Stimulated activated naive CD8-positive, alpha-beta T cell treated with anti-CD3 and anti-CD28 coated beads, Interleukin-15, Interleukin-2, amounts not matched to agents 100 ng/mL and 50 ng/mL, for 24 hours (primary cell): ENCODE data around the gene FHAD1.

Source experiments
- H3K27ac Mint-ChIP-seq: one replicate; pipeline ENCODE4 v1.8.0; 2021; ENCODE audit warnings: mild to moderate bottlenecking, mixed read lengths
- H3K27me3 Mint-ChIP-seq: one replicate; pipeline ENCODE4 v1.8.0; 2021; ENCODE audit warnings: mixed read lengths
- H3K36me3 Mint-ChIP-seq: one replicate; pipeline ENCODE4 v1.8.0; 2021; ENCODE audit warnings: low read depth, mixed read lengths
- H3K4me1 Mint-ChIP-seq: one replicate; pipeline ENCODE4 v1.8.0; 2021; ENCODE audit warnings: low read depth, mixed read lengths
- H3K4me3 Mint-ChIP-seq: one replicate; pipeline ENCODE4 v1.8.0; 2021; ENCODE audit warnings: mild to moderate bottlenecking, mixed read lengths
- H3K9me3 Mint-ChIP-seq: one replicate; pipeline ENCODE4 v1.8.0; 2021; ENCODE audit warnings: mixed read lengths

The FHAD1 gene

GRCh38 chr1:15311122-15311822 is 64.2 kb downstream of the FHAD1 start:
- no peaks in the 10 kb centered on the region for H3K4me1 Mint-ChIP-seq
- H3K9me3 Mint-ChIP-seq = peaks cover 5% of the 10 kb centered on the region
- H3K27me3 Mint-ChIP-seq = peaks cover 5% of the 10 kb centered on the region
- H3K36me3 Mint-ChIP-seq = no peaks in the 10 kb centered on the region
- H3K4me3 Mint-ChIP-seq = no peak overlapping the region
- no peak overlapping the region for H3K27ac Mint-ChIP-seq

GRCh38 chr1:15311880-15312279 is 64.9 kb downstream of the FHAD1 start:
- no peak overlapping the region for H3K27ac Mint-ChIP-seq
- H3K4me3 Mint-ChIP-seq = no peak overlapping the region
- H3K27me3 Mint-ChIP-seq = peaks cover 5% of the 10 kb centered on the region
- no peaks in the 10 kb centered on the region for H3K4me1 Mint-ChIP-seq
- H3K9me3 Mint-ChIP-seq = peaks cover 5% of the 10 kb centered on the region
- no peaks in the 10 kb centered on the region for H3K36me3 Mint-ChIP-seq

- Mint-ChIP-seq H3K9me3 (peaks cover 5% of the 10 kb centered on the region), H3K27ac (no peak overlapping the region), H3K36me3 (no peaks in the 10 kb centered on the region), H3K4me1 (no peaks in the 10 kb centered on the region), H3K27me3 (peaks cover 5% of the 10 kb centered on the region), H3K4me3 (no peak overlapping the region)
Observed at GRCh38 chr1:15312626-15313411, 65.8 kb downstream of the FHAD1 start.

- H3K36me3 Mint-ChIP-seq = no peaks in the 10 kb centered on the region
- H3K4me3 Mint-ChIP-seq = no peak overlapping the region
- peaks cover 5% of the 10 kb centered on the region for H3K9me3 Mint-ChIP-seq
- H3K4me1 Mint-ChIP-seq = no peaks in the 10 kb centered on the region
- peaks cover 5% of the 10 kb centered on the region for H3K27me3 Mint-ChIP-seq
- H3K27ac Mint-ChIP-seq = no peak overlapping the region
Observed at GRCh38 chr1:15314328-15315281, 67.6 kb downstream of the FHAD1 start.

GRCh38 chr1:15315815-15316214 is 68.8 kb downstream of the FHAD1 start:
- H3K27me3 Mint-ChIP-seq = peaks cover 10% of the 10 kb centered on the region
- H3K4me1 Mint-ChIP-seq = no peaks in the 10 kb centered on the region

GRCh38 chr1:15316510-15316909 is 69.5 kb downstream of the FHAD1 start:
- peaks cover 10% of the 10 kb centered on the region for H3K27me3 Mint-ChIP-seq
- H3K9me3 Mint-ChIP-seq = peaks cover 11% of the 10 kb centered on the region
- no peaks in the 10 kb centered on the region for H3K36me3 Mint-ChIP-seq
- no peak overlapping the region for H3K4me3 Mint-ChIP-seq
- no peak overlapping the region for H3K27ac Mint-ChIP-seq
- no peaks in the 10 kb centered on the region for H3K4me1 Mint-ChIP-seq

More at GRCh38 chr1:15315815-15316214, 68.8 kb downstream of the FHAD1 start:
- no peak overlapping the region for H3K27ac Mint-ChIP-seq
- no peak overlapping the region for H3K4me3 Mint-ChIP-seq
- peaks cover 11% of the 10 kb centered on the region for H3K9me3 Mint-ChIP-seq
- no peaks in the 10 kb centered on the region for H3K36me3 Mint-ChIP-seq

GRCh38 chr1:15320267-15320666 is 73.2 kb downstream of the FHAD1 start:
- Mint-ChIP-seq H3K4me3 (no peak overlapping the region), H3K36me3 (no peaks in the 10 kb centered on the region), H3K9me3 (peaks cover 6% of the 10 kb centered on the region), H3K27me3 (peaks cover 5% of the 10 kb centered on the region), H3K27ac (no peak overlapping the region), H3K4me1 (no peaks in the 10 kb centered on the region)

- Mint-ChIP-seq H3K36me3 (no peaks in the 10 kb centered on the region), H3K9me3 (peaks cover 6% of the 10 kb centered on the region), H3K27me3 (peaks cover 5% of the 10 kb centered on the region), H3K27ac (no peak overlapping the region), H3K4me3 (no peak overlapping the region), H3K4me1 (no peaks in the 10 kb centered on the region)
Observed at GRCh38 chr1:15321601-15322000, 74.6 kb downstream of the FHAD1 start.

GRCh38 chr1:15322648-15323350 is 75.8 kb downstream of the FHAD1 start:
- no peaks in the 10 kb centered on the region for H3K36me3 Mint-ChIP-seq
- peaks cover 6% of the 10 kb centered on the region for H3K9me3 Mint-ChIP-seq
- H3K27me3 Mint-ChIP-seq = peaks cover 13% of the 10 kb centered on the region
- no peak overlapping the region for H3K27ac Mint-ChIP-seq
- no peaks in the 10 kb centered on the region for H3K4me1 Mint-ChIP-seq
- no peak overlapping the region for H3K4me3 Mint-ChIP-seq

- no peaks in the 10 kb centered on the region for H3K4me1 Mint-ChIP-seq
Observed at GRCh38 chr1:15323351-15323988, 76.4 kb downstream of the FHAD1 start.

GRCh38 chr1:15323989-15324868 is 77.2 kb downstream of the FHAD1 start:
- no peaks in the 10 kb centered on the region for H3K36me3 Mint-ChIP-seq
- peaks cover 6% of the 10 kb centered on the region for H3K4me1 Mint-ChIP-seq
- H3K4me3 Mint-ChIP-seq = no peak overlapping the region
- no peak overlapping the region for H3K27ac Mint-ChIP-seq
- peaks cover 6% of the 10 kb centered on the region for H3K9me3 Mint-ChIP-seq
- peaks cover 19% of the 10 kb centered on the region for H3K27me3 Mint-ChIP-seq

More at GRCh38 chr1:15323351-15323988, 76.4 kb downstream of the FHAD1 start:
- Mint-ChIP-seq H3K36me3 (no peaks in the 10 kb centered on the region), H3K27ac (no peak overlapping the region), H3K27me3 (peaks cover 17% of the 10 kb centered on the region), H3K9me3 (peaks cover 6% of the 10 kb centered on the region), H3K4me3 (no peak overlapping the region)

GRCh38 chr1:15324869-15325335 is 77.9 kb downstream of the FHAD1 start:
- peaks cover 6% of the 10 kb centered on the region for H3K9me3 Mint-ChIP-seq
- peaks cover 9% of the 10 kb centered on the region for H3K4me1 Mint-ChIP-seq
- H3K27me3 Mint-ChIP-seq = peaks cover 23% of the 10 kb centered on the region
- H3K36me3 Mint-ChIP-seq = no peaks in the 10 kb centered on the region
- no peak overlapping the region for H3K4me3 Mint-ChIP-seq
- no peak overlapping the region for H3K27ac Mint-ChIP-seq
